H1 (cell line): ENCODE data around the gene CORO1C. TPM values are rescaled to one million over a fixed set of nuclear protein-coding genes. Genes with fewer than 3 reads are reported as not detected.

ENCODE experiments used
- CTCF ChIA-PET: fragments of 300-600 bp; sonication (Branson Sonifier 250); formaldehyde crosslinking; loops from one replicate; lab custom pipeline; 2021; ENCODE audit not compliant: partially characterized antibody; lab: Charles Lee
- POLR2A ChIA-PET: fragments of 300-600 bp; sonication (Branson Sonifier 250); formaldehyde crosslinking; loops from one replicate; lab custom pipeline; 2021; ENCODE audit warnings: inconsistent platforms; ENCODE audit not compliant: partially characterized antibody; lab: Charles Lee
- DNase-seq, 2 experiments: peaks; one replicate each; pipeline versions ENCODE4 v3.0.0 to v3.0.0-alpha.2; 2010 to 2022; ENCODE audit warnings: low spot score in 2 of 2, low read depth in 1 of 2, mixed read lengths in 1 of 2
- FAIRE-seq: peaks from 2 replicates; lab custom pipeline; 2011; peaks lifted over from hg19 to GRCh38; lab: Jason Lieb, UNC
- H2AFZ ChIP-seq: 2 replicates; pipeline ENCODE4 v1.8.1; 2012; ENCODE audit warnings: low read length, inconsistent platforms
- H2AK5ac ChIP-seq: 2 replicates; pipeline ENCODE4 v1.6.1; 2013; ENCODE audit warnings: low read depth, low read length
- H2BK120ac ChIP-seq: replicated peaks from 2 replicates; pipeline ENCODE3; 2013; ENCODE audit warnings: low read depth, low read length, inconsistent platforms
- H2BK12ac ChIP-seq: 2 replicates; pipeline ENCODE4 v1.6.1; 2013; ENCODE audit warnings: low read depth, low read length
- H2BK15ac ChIP-seq: 2 replicates; pipeline ENCODE4 v1.6.1; 2013; ENCODE audit warnings: low read length
- H2BK20ac ChIP-seq: 2 replicates; pipeline ENCODE4 v1.6.1; 2013; ENCODE audit warnings: low read length
- H2BK5ac ChIP-seq: 2 replicates; pipeline ENCODE4 v1.6.1; 2013; ENCODE audit warnings: low read depth, low read length
- H3K14ac ChIP-seq: 2 replicates; pipeline ENCODE4 v1.6.1; 2013; ENCODE audit warnings: inconsistent platforms; ENCODE audit not compliant: insufficient read length
- H3K18ac ChIP-seq: 2 replicates; pipeline ENCODE4 v1.6.1; 2013; ENCODE audit warnings: low read length; ENCODE audit errors: extremely low read depth
- H3K23ac ChIP-seq: 2 replicates; pipeline ENCODE4 v1.6.1; 2013; ENCODE audit warnings: inconsistent platforms; ENCODE audit not compliant: insufficient read length
- H3K23me2 ChIP-seq: 2 replicates; pipeline ENCODE4 v1.6.1; 2013; ENCODE audit warnings: low read depth, low read length
- H3K27ac ChIP-seq: 2 replicates; pipeline ENCODE4 v1.6.1; 2011; ENCODE audit warnings: low read depth, low read length, inconsistent platforms
- H3K27me3 ChIP-seq, 4 experiments: replicated peaks in 1 of 4; 1 replicate in 1 of 4; 2 replicates in 3 of 4; pipeline versions ENCODE4 v1.6.1 to v1.8.1; 2011 to 2013; ENCODE audit warnings: low read length in 3 of 4, mild to moderate bottlenecking in 3 of 4, inconsistent platforms in 2 of 4, mixed read lengths in 2 of 4, moderate library complexity in 1 of 4; ENCODE audit not compliant: control insufficient read depth in 3 of 4, insufficient read depth in 3 of 4; ENCODE audit errors: extremely low read depth in 1 of 4
- H3K36me3 ChIP-seq, 4 experiments: 2 replicates each; pipeline versions ENCODE4 v1.6.1 to v1.8.1; 2011 to 2013; ENCODE audit warnings: mild to moderate bottlenecking in 4 of 4, low read length in 3 of 4, moderate library complexity in 2 of 4, control low read depth in 1 of 4, inconsistent platforms in 1 of 4; ENCODE audit not compliant: insufficient read depth in 4 of 4, control insufficient read depth in 2 of 4
- H3K4ac ChIP-seq: replicated peaks from 2 replicates; pipeline ENCODE3; 2013; ENCODE audit warnings: low read length, low read depth, mixed read lengths, inconsistent platforms; ENCODE audit not compliant: insufficient read length
- H3K4me1 ChIP-seq, 4 experiments: replicated peaks in 1 of 4; 1 replicate in 1 of 4; 2 replicates in 3 of 4; pipeline versions ENCODE4 v1.6.1 to v1.8.1; 2011 to 2013; ENCODE audit warnings: low read length in 3 of 4, inconsistent platforms in 2 of 4, mixed read lengths in 1 of 4; ENCODE audit not compliant: insufficient read depth in 4 of 4, control insufficient read depth in 3 of 4
- H3K4me2 ChIP-seq, 2 experiments: 2 replicates each; pipeline versions ENCODE4 v1.6.1 to v1.8.1; 2011 to 2013; ENCODE audit warnings: low read depth in 2 of 2, low read length in 2 of 2, control low read depth in 1 of 2, inconsistent platforms in 1 of 2, mild to moderate bottlenecking in 1 of 2; ENCODE audit not compliant: insufficient read depth in 1 of 2
- H3K4me3 ChIP-seq, 4 experiments: fragments of 200-600, 300-600 bp in 1 of 4; sonication (generic), shearing (Covaris generic), sonication (Bioruptor Twin) in 1 of 4; 2 replicates each; pipeline versions ENCODE4 v1.5.1 to v1.8.1; 2011 to 2016; ENCODE audit warnings: low read length in 4 of 4, low read depth in 3 of 4, control low read depth in 2 of 4, inconsistent platforms in 2 of 4, mild to moderate bottlenecking in 2 of 4, mixed read lengths in 1 of 4, moderate library complexity in 1 of 4; ENCODE audit not compliant: insufficient read depth in 2 of 4; ENCODE audit errors: extremely low read depth in 1 of 4
- H3K56ac ChIP-seq: replicated peaks from 2 replicates; pipeline ENCODE3; 2013; ENCODE audit warnings: low read depth, mild to moderate bottlenecking, mixed read lengths, low read length, inconsistent platforms; ENCODE audit not compliant: insufficient read length
- H3K79me1 ChIP-seq: 2 replicates; pipeline ENCODE4 v1.6.1; 2013; ENCODE audit warnings: low read depth, low read length, control low read depth
- H3K79me2 ChIP-seq, 2 experiments: 2 replicates each; pipeline versions ENCODE4 v1.6.1 to v1.8.1; 2012 to 2013; ENCODE audit warnings: low read length in 2 of 2, mild to moderate bottlenecking in 2 of 2, inconsistent platforms in 1 of 2; ENCODE audit not compliant: insufficient read depth in 2 of 2, control insufficient read depth in 1 of 2
- H3K9ac ChIP-seq, 4 experiments: replicated peaks in 1 of 4; 1 replicate in 1 of 4; 2 replicates in 3 of 4; pipeline versions ENCODE4 v1.6.1 to v1.8.1; 2011 to 2013; ENCODE audit warnings: low read depth in 3 of 4, low read length in 3 of 4, control low read depth in 2 of 4, mild to moderate bottlenecking in 2 of 4, moderate library complexity in 2 of 4, inconsistent platforms in 1 of 4; ENCODE audit errors: extremely low read depth in 1 of 4
- H3K9me3 ChIP-seq, 2 experiments: 2 replicates each; pipeline versions ENCODE4 v1.6.1 to v1.8.1; 2012 to 2013; ENCODE audit warnings: mild to moderate bottlenecking in 2 of 2, moderate library complexity in 2 of 2, control low read depth in 1 of 2, inconsistent platforms in 1 of 2, low read depth in 1 of 2, low read length in 1 of 2, mixed read lengths in 1 of 2; ENCODE audit not compliant: insufficient read depth in 2 of 2
- H4K20me1 ChIP-seq, 2 experiments: replicated peaks in 1 of 2; 2 replicates each; pipeline versions ENCODE3 to v1.8.1; 2011 to 2013; ENCODE audit warnings: inconsistent platforms in 2 of 2, low read length in 2 of 2, mild to moderate bottlenecking in 1 of 2; ENCODE audit not compliant: insufficient read depth in 2 of 2, control insufficient read depth in 1 of 2
- H4K5ac ChIP-seq: 2 replicates; pipeline ENCODE4 v1.6.1; 2013; ENCODE audit warnings: low read length, low read depth, mixed read lengths, inconsistent platforms; ENCODE audit not compliant: insufficient read length
- H4K8ac ChIP-seq: 2 replicates; pipeline ENCODE4 v1.8.0; 2013; ENCODE audit warnings: mild to moderate bottlenecking, moderate library complexity, low read length, inconsistent platforms; ENCODE audit not compliant: insufficient read depth; ENCODE audit errors: extremely low read depth
- H4K91ac ChIP-seq: replicated peaks from 2 replicates; pipeline ENCODE3; 2013; ENCODE audit warnings: low read length, mixed read lengths, inconsistent platforms; ENCODE audit not compliant: insufficient read length
- ASH2L ChIP-seq: fragments of 200-600, 300-600 bp; sonication (generic); IDR thresholded peaks from one replicate; pipeline ENCODE4 v1.7.1; 2017; ENCODE audit warnings: low read length
- ATF3 ChIP-seq: IDR thresholded peaks from 2 replicates; pipeline ENCODE4 v1.6.1; 2011; ENCODE audit warnings: low read depth, mild to moderate bottlenecking, low read length; ENCODE audit not compliant: insufficient read depth
- CHD1 ChIP-seq: IDR thresholded peaks from 2 replicates; pipeline ENCODE4 v1.6.1; 2012; ENCODE audit warnings: low read depth, low read length, improper control_type of control experiment
- EGR1 ChIP-seq: IDR thresholded peaks from 2 replicates; pipeline ENCODE4 v1.6.1; 2011; ENCODE audit warnings: low read depth, low read length, borderline replicate concordance
- EP300 ChIP-seq, 2 experiments: IDR thresholded peaks; 1 replicate in 1 of 2; 2 replicates in 1 of 2; pipeline ENCODE4 v1.6.1; 2011 to 2012; ENCODE audit warnings: low read depth in 2 of 2, low read length in 2 of 2, mild to moderate bottlenecking in 2 of 2, borderline replicate concordance in 1 of 2, inconsistent platforms in 1 of 2, moderate library complexity in 1 of 2
- GABPA ChIP-seq: IDR thresholded peaks from 2 replicates; pipeline ENCODE4 v1.6.1; 2011; ENCODE audit warnings: mild to moderate bottlenecking, low read length, moderate library complexity, borderline replicate concordance; ENCODE audit not compliant: insufficient read depth
- KDM4A ChIP-seq: IDR thresholded peaks from one replicate; pipeline ENCODE4 v1.7.1; 2012; ENCODE audit warnings: low read depth, mild to moderate bottlenecking, moderate library complexity, low read length, inconsistent platforms; ENCODE audit not compliant: severe bottlenecking
- MAFK ChIP-seq: IDR thresholded peaks from 2 replicates; pipeline ENCODE4 v1.6.1; 2012; ENCODE audit warnings: low read depth, mild to moderate bottlenecking, improper control_type of control experiment, low read length
- POLR2A ChIP-seq, 2 experiments: IDR thresholded peaks; 1 replicate in 1 of 2; 2 replicates in 1 of 2; pipeline ENCODE4 v1.6.1; 2011; ENCODE audit warnings: low read depth in 2 of 2, low read length in 2 of 2, mild to moderate bottlenecking in 2 of 2; ENCODE audit errors: control extremely low read depth in 1 of 2
- POLR2AphosphoS5 ChIP-seq: IDR thresholded peaks from 2 replicates; pipeline ENCODE4 v1.6.1; 2011; ENCODE audit warnings: low read depth, low read length
- SIRT6 ChIP-seq: IDR thresholded peaks from one replicate; pipeline ENCODE4 v1.7.1; 2012; ENCODE audit warnings: low read length, inconsistent platforms
- SP2 ChIP-seq: IDR thresholded peaks from 2 replicates; pipeline ENCODE4 v1.6.1; 2012; ENCODE audit warnings: mild to moderate bottlenecking, low read length, inconsistent platforms
- SP4 ChIP-seq: IDR thresholded peaks from 2 replicates; pipeline ENCODE4 v1.6.1; 2012; ENCODE audit warnings: low read length, inconsistent platforms
- WGBS, 2 experiments: shearing (Covaris generic) in 1 of 2; methylation state at CpG; one replicate each; pipeline versions ENCODE4 v1.1.6 to v1.1.7; 2013 to 2015; ENCODE audit warnings: low lambda C conversion rate in 2 of 2, mixed read lengths in 2 of 2, inconsistent platforms in 1 of 2, low coverage in 1 of 2, missing lambda C conversion rate in 1 of 2; ENCODE audit not compliant: insufficient replicate concordance in 2 of 2, insufficient coverage in 1 of 2, insufficient read length in 1 of 2; ENCODE audit errors: extremely low coverage in 1 of 2, missing lambda C conversion rate in 1 of 2; 5-methylcytosine and 5-hydroxymethylcytosine counted together
- polyA plus RNA-seq, 7 experiments: library from polyadenylated mRNA; depleted of rRNA in 3 of 7; stranded (reverse) in 5 of 7; unstranded in 2 of 7; fragments of >200 nt in 5 of 7; fragments of 200-250 nt in 2 of 7; gene quantifications; 1 replicate in 5 of 7; 2 replicates in 1 of 7; 4 replicates in 1 of 7; pipeline versions ENCODE4 v1.2.1 to v1.2.3, GENCODE V29; 2011 to 2013; ENCODE audit warnings: missing spikeins in 2 of 7, mixed read lengths in 2 of 7
- total RNA-seq: library from RNA; stranded (reverse); fragmentation: NEBNext Ultra II Directional; extraction: Animal tissue kit (Norgen Biotek cat#: 25700); gene quantifications from 2 replicates; pipeline ENCODE4 v1.2.1, GENCODE V29; 2021

Gene CORO1C
- total and polyA plus RNA-seq, 2 of the 8 experiments (the other 6 are each of a cell fraction or from before 2014, with no cell fraction given): 72.7 to 120 TPM

DNA sequence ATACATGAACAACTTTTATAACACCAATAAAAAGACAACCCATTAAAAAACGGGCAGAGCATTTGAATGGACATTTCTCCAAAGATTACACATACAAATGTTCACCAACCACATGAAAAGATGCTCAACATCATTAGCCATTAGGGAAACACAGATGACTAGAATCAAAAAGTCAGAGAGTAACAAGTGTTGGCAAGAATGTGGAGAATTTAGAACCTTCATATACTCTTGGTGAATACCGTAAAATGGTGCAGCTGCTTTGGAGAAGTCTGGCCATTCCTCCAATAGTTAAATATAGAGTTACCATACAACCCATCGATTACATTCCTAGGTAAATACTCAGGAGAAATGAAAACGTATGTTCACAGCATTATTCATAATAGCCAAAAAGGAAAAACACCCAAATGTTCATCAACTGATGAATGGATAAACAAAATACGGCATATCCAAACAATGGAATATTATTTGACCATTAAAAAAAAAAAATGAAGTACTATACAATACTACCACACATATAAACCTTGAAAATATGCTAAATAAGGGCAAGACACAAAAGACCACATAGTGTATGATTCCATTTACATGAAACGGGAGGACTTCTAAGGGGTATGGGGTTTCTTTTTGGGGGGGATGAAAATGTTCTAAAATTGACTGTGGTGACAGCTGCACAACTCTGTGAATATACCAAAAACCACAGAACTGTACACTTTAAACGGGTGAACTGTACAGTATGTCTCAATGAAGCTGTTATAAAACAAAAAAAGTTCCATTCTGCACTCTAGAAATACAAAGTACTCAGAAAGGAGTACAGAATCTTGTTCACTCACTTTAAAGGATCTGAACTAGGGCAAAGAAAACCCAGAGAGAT, 3.2 kb downstream of the CORO1C start:
- H3K23me2 ChIP-seq: peaks cover 5% of the 10 kb centered on the region
- no peak overlapping the region for H3K4me3 ChIP-seq
- peaks cover 2 to 10% of the 10 kb centered on the region in 2 experiments for H4K20me1 ChIP-seq
- H2BK20ac ChIP-seq: no peak overlapping the region
- no peaks in the 10 kb centered on the region for H3K79me1 ChIP-seq
- no peak for DNase-seq
- no peak overlapping the region for H3K9ac ChIP-seq
- H2BK12ac ChIP-seq: no peak overlapping the region
- H3K23ac ChIP-seq: no peak overlapping the region
- H2BK15ac ChIP-seq: no peak overlapping the region
- FAIRE-seq: no peak
- no peak overlapping the region for H3K4ac ChIP-seq
- H3K4me1 ChIP-seq: peaks cover 0 to 6% (median 5%) of the 10 kb centered on the region in 4 experiments; a peak in 5 of 7 replicates
- H4K5ac ChIP-seq: no peak overlapping the region
- no peak overlapping the region for H4K8ac ChIP-seq
- H3K27me3 ChIP-seq: no peaks in the 10 kb centered on the region
- H3K36me3 ChIP-seq: no peaks in the 10 kb centered on the region
- H2AFZ ChIP-seq: no peak overlapping the region
- H2BK5ac ChIP-seq: no peak overlapping the region
- H2AK5ac ChIP-seq: no peak overlapping the region
- 90% methylated on average over 7 of the region's 7 CpGs; no CpG with 5 or more reads in 1 of the 2 experiments for WGBS, 2 experiments
- no peak overlapping the region for H4K91ac ChIP-seq
- H3K18ac ChIP-seq: no peak overlapping the region
- H2BK120ac ChIP-seq: no peak overlapping the region
- no peak overlapping the region for H3K27ac ChIP-seq
- no peaks in the 10 kb centered on the region for H3K9me3 ChIP-seq
- peaks cover 6 to 68% of the 10 kb centered on the region in 2 experiments; a peak in 3 of 4 replicates for H3K79me2 ChIP-seq
- CTCF ChIA-PET: interaction anchor here (1.3 to 1.6 kb wide), 2 partner anchors 55 to 64 kb away, joined by 3 to 6 read pairs; no protein-coding TSS in a partner anchor
- H3K14ac ChIP-seq: no peak overlapping the region
- no peak overlapping the region for H3K56ac ChIP-seq
- no peak overlapping the region for H3K4me2 ChIP-seq
- POLR2A ChIA-PET: interaction anchor here (0.7 kb wide), 1 partner anchor 34 kb away, joined by 3 read pairs; no protein-coding TSS in a partner anchor
- TF ChIP-seq ASH2L (no peak), EGR1 (no peak), GABPA (no peak), KDM4A (no peak), EP300 (IDR thresholded peaks at IDR 0.05; ENCODE audit: borderline replicate concordance in 1 of 2, low read depth in 2 of 2, low read length in 2 of 2) (no peak), SP4 (no peak), POLR2AphosphoS5 (no peak), SP2 (no peak), POLR2A (IDR thresholded peaks at IDR 0.05; ENCODE audit: control extremely low read depth in 1 of 2, low read depth in 2 of 2, low read length in 2 of 2) (no peak), MAFK (no peak), SIRT6 (no peak), CHD1 (no peak), ATF3 (no peak)
